Gastrocnemius medialis (tissue), 4 donors: ENCODE measurements around the gene BRF1. TPM values are rescaled to one million over a fixed set of nuclear protein-coding genes. Genes with fewer than 3 reads are reported as not detected.

Experiments used
- ATAC-seq, 2 donors: fragments of 150-250 bp; one replicate each; pipeline ENCODE4 v1.9.1; 2016
- DNase-seq, 2 donors: peaks; one replicate each; pipeline ENCODE4 v3.0.0-alpha.2; 2019
- H3K27ac ChIP-seq, 4 donors: fragments of 200-600 bp; sonication (generic); 1 replicate in 1 of 4; 2 replicates in 3 of 4; pipeline ENCODE4 v1.5.1; 2016 to 2018; ENCODE audit warnings: mild to moderate bottlenecking in 2 of 4, moderate library complexity in 1 of 4
- H3K27me3 ChIP-seq, 3 donors: fragments of 200-600 bp; sonication (generic) in 2 of 3; 1 replicate in 1 of 3; 2 replicates in 2 of 3; pipeline versions ENCODE4 v1.5.1 to v1.6.0; 2016 to 2019; ENCODE audit warnings: mild to moderate bottlenecking in 1 of 3, moderate library complexity in 1 of 3
- H3K36me3 ChIP-seq, 2 donors: fragments of 200-600 bp; sonication (generic) in 1 of 2; one replicate each; pipeline ENCODE4 v1.5.1; 2017 to 2018
- H3K4me1 ChIP-seq, 2 donors: fragments of 200-600 bp; sonication (generic) in 1 of 2; one replicate each; pipeline ENCODE4 v1.5.1; 2016 to 2017; ENCODE audit warnings: mild to moderate bottlenecking in 2 of 2
- H3K4me3 ChIP-seq, 4 donors: fragments of 200-600 bp; sonication (generic) in 3 of 4; 1 replicate in 1 of 4; 2 replicates in 3 of 4; pipeline ENCODE4 v1.5.1; 2016 to 2019; ENCODE audit warnings: mild to moderate bottlenecking in 2 of 4
- H3K9me3 ChIP-seq, 3 donors: fragments of 200-600 bp; sonication (generic) in 2 of 3; 1 replicate in 1 of 3; 2 replicates in 2 of 3; pipeline ENCODE4 v1.5.1; 2016 to 2019
- CTCF ChIP-seq, 5 experiments: fragments of 450-650 bp in 3 of 5; fragments of 200-600 bp in 2 of 5; sonication (generic) in 2 of 5; IDR thresholded peaks in 4 of 5; conservative IDR thresholded peaks in 1 of 5; 1 replicate in 4 of 5; 2 replicates in 1 of 5; pipeline ENCODE4 v1.5.1; 2016 to 2019; ENCODE audit warnings: antibody characterized with exemption in 5 of 5, mild to moderate bottlenecking in 3 of 5, moderate library complexity in 3 of 5
- POLR2A ChIP-seq, 2 donors: fragments of 450-650 bp; IDR thresholded peaks; one replicate each; pipeline ENCODE4 v1.6.1; 2017; ENCODE audit warnings: antibody characterized with exemption in 2 of 2, mild to moderate bottlenecking in 2 of 2, moderate library complexity in 2 of 2
- in situ Hi-C, 4 donors: fragments of 200-750 bp; cut with MboI; loops; one replicate each; pipeline versions ENCODE4 v1.15.0 to v1.8.0; 2017; ENCODE audit warnings: low sequenced_read_pairs in 4 of 4
- intact Hi-C: fragments of 100-400 bp; cut with DNase I; formaldehyde crosslinking; loops from one replicate; pipeline ENCODE4 v1.15.1; 2023; ENCODE audit warnings: low total_unique reads
- total RNA-seq, 4 donors: library from RNA; depleted of rRNA; stranded (reverse); fragments of >200 nt; gene quantifications; one replicate each; pipeline versions ENCODE4 v1.1.0 to v1.2.3, GENCODE V29; 2016

Gene BRF1
- total RNA-seq, 4 donors from 2014 or later: 19.5 to 27.4 (median 21.4) TPM

- Histone ChIP-seq H3K27me3 (no peaks in the 10 kb centered on the region), H3K9me3 (no peaks in the 10 kb centered on the region), H3K36me3 (peaks cover 0 to 40% of the 10 kb centered on the region in 2 donors), H3K4me3 (no peak overlapping the region), H3K4me1 (no peaks in the 10 kb centered on the region), H3K27ac (no peak overlapping the region)
- no peak for ATAC-seq
- no peak for TF ChIP-seq CTCF (IDR thresholded peaks at IDR 0.05 in 4 of 5, conservative IDR thresholded peaks at IDR 0.05 in 1 of 5)
- TF ChIP-seq POLR2A (IDR thresholded peaks at IDR 0.05): no peak
- in situ Hi-C loops (loop anchor here in 1 of 4 donors (25.0 kb wide), 1 partner anchor 118 kb away; no protein-coding TSS in a partner anchor), intact Hi-C loops (no loop called here)
- no peak for DNase-seq
Measured at GRCh38 chr14:105219043-105219612, 81.7 kb downstream of the BRF1 start.

GRCh38 chr14:105218611-105219010 lies 82.2 kb downstream of the BRF1 start:
- H3K27ac ChIP-seq: no peak overlapping the region
- H3K9me3 ChIP-seq: no peaks in the 10 kb centered on the region
- DNase-seq (no peak), ATAC-seq (no peak)
- H3K4me3 ChIP-seq: no peak overlapping the region
- intact Hi-C loops: no loop called here
- H3K4me1 ChIP-seq: peaks cover 0 to 4% of the 10 kb centered on the region in 2 donors
- TF ChIP-seq CTCF (IDR thresholded peaks at IDR 0.05 in 4 of 5, conservative IDR thresholded peaks at IDR 0.05 in 1 of 5) (no peak), POLR2A (IDR thresholded peaks at IDR 0.05) (no peak)
- H3K36me3 ChIP-seq: peaks cover 0 to 39% of the 10 kb centered on the region in 2 donors
- in situ Hi-C loops: loop anchor here in 1 of 4 donors (25.0 kb wide), 1 partner anchor 119 kb away; no protein-coding TSS in a partner anchor
- H3K27me3 ChIP-seq: no peaks in the 10 kb centered on the region

GRCh38 chr14:105217774-105218173 lies 83.0 kb downstream of the BRF1 start:
- in situ Hi-C loops: loop anchor here in 1 of 4 donors (25.0 kb wide), 1 partner anchor 120 kb away; no protein-coding TSS in a partner anchor
- Histone ChIP-seq H3K36me3 (peaks cover 0 to 31% of the 10 kb centered on the region in 2 donors), H3K27me3 (no peaks in the 10 kb centered on the region), H3K4me1 (peaks cover 0 to 7% of the 10 kb centered on the region in 2 donors), H3K9me3 (no peaks in the 10 kb centered on the region), H3K4me3 (no peak overlapping the region), H3K27ac (no peak overlapping the region)
- no peak for DNase-seq
- TF ChIP-seq POLR2A (IDR thresholded peaks at IDR 0.05) (no peak), CTCF (IDR thresholded peaks at IDR 0.05 in 4 of 5, conservative IDR thresholded peaks at IDR 0.05 in 1 of 5) (no peak)
- no peak for ATAC-seq
- intact Hi-C loops: no loop called here

- H3K4me3 ChIP-seq: no peak overlapping the region
- H3K9me3 ChIP-seq: no peaks in the 10 kb centered on the region
- peaks cover 0 to 7% of the 10 kb centered on the region in 2 donors for H3K4me1 ChIP-seq
- TF ChIP-seq POLR2A (IDR thresholded peaks at IDR 0.05): no peak
- no peak for TF ChIP-seq CTCF (IDR thresholded peaks at IDR 0.05 in 4 of 5, conservative IDR thresholded peaks at IDR 0.05 in 1 of 5)
- intact Hi-C loops: no loop called here
- no peak for DNase-seq
- in situ Hi-C loops: loop anchor here in 1 of 4 donors (25.0 kb wide), 1 partner anchor 121 kb away; no protein-coding TSS in a partner anchor
- H3K36me3 ChIP-seq: peaks cover 0 to 29% of the 10 kb centered on the region in 2 donors
- no peak for ATAC-seq
- no peak overlapping the region for H3K27ac ChIP-seq
- H3K27me3 ChIP-seq: no peaks in the 10 kb centered on the region
Measured at GRCh38 chr14:105216490-105217247, 84.1 kb downstream of the BRF1 start.
